GM12878 (cell line): ENCODE results near the gene CSH1. TPM values are rescaled to one million over a fixed set of nuclear protein-coding genes. Genes with fewer than 3 reads are reported as not detected.

Experiments
- ATAC-seq: fragments of 200-7000 bp; cut with Tn5 transposase; 3 replicates; pipeline ENCODE4 v1.9.1; 2020; ENCODE audit warnings: mild to moderate bottlenecking, moderate library complexity
- BruUV-seq: library from RNA; stranded (reverse); fragments of 400-500 nt; replicated peaks from 2 replicates; lab custom pipeline; 2021; lab: Mats Ljungman, UMichigan
- CTCF ChIA-PET: fragments of 300-600 bp; sonication (Branson Sonifier 250); formaldehyde crosslinking; extraction: SDS; loops from one replicate; lab custom pipeline; 2021; ENCODE audit warnings: inconsistent platforms; lab: Yijun Ruan, JAX
- POLR2A ChIA-PET: fragments of 350-600 bp; formaldehyde crosslinking; extraction: SDS; loops from one replicate; lab custom pipeline; 2021; ENCODE audit warnings: inconsistent platforms; lab: Charles Lee
- RAD21 ChIA-PET: fragments of 300-600 bp; sonication (Branson Sonifier 250); formaldehyde crosslinking; loops from one replicate; lab custom pipeline; 2023; ENCODE audit warnings: antibody characterized with exemption; ENCODE audit not compliant: unreplicated experiment; lab: Charles Lee
- SMC1A ChIA-PET: fragments of 300-600 bp; sonication (Branson Sonifier 250); formaldehyde crosslinking; loops from one replicate; lab custom pipeline; 2023; ENCODE audit not compliant: unreplicated experiment, uncharacterized antibody; lab: Charles Lee
- DNase-seq: peaks from one replicate; pipeline ENCODE4 v3.0.0-alpha.2; 2011; ENCODE audit warnings: low read depth, low spot score
- FAIRE-seq: peaks from 3 replicates; lab custom pipeline; 2011; peaks lifted over from hg19 to GRCh38; lab: Jason Lieb, UNC
- H2AFZ ChIP-seq: 2 replicates; pipeline ENCODE4 v1.6.0; 2011; ENCODE audit warnings: low read depth, low read length, control low read depth; ENCODE audit not compliant: control insufficient read depth
- H3K27ac ChIP-seq: 2 replicates; pipeline ENCODE4 v1.5.1; 2011; ENCODE audit warnings: control low read depth; ENCODE audit not compliant: control insufficient read depth, insufficient read depth
- H3K27me3 ChIP-seq, 2 experiments: replicated peaks in 1 of 2; 2 replicates each; pipeline versions ENCODE4 v1.6.0 to v1.6.1; 2011; ENCODE audit warnings: low read length in 1 of 2; ENCODE audit not compliant: control insufficient read depth in 2 of 2, insufficient read depth in 2 of 2
- H3K36me3 ChIP-seq, 2 experiments: 2 replicates each; pipeline ENCODE4 v1.5.1; 2011; ENCODE audit warnings: low read length in 1 of 2; ENCODE audit not compliant: control insufficient read depth in 2 of 2, insufficient read depth in 2 of 2
- H3K4me1 ChIP-seq: 2 replicates; pipeline ENCODE4 v1.6.1; 2011; ENCODE audit warnings: mild to moderate bottlenecking, low read length, moderate library complexity, mixed read lengths; ENCODE audit not compliant: control insufficient read depth, insufficient read depth
- H3K4me2 ChIP-seq: 2 replicates; pipeline ENCODE4 v1.6.0; 2011; ENCODE audit warnings: control low read depth; ENCODE audit not compliant: control insufficient read depth, insufficient read depth
- H3K4me3 ChIP-seq: fragments of 200-600 bp; sonication (generic); 2 replicates; pipeline ENCODE4 v1.5.1; 2016
- H3K79me2 ChIP-seq: 2 replicates; pipeline ENCODE4 v1.6.0; 2011; ENCODE audit warnings: low read length; ENCODE audit not compliant: control insufficient read depth, insufficient read depth
- H3K9ac ChIP-seq: 2 replicates; pipeline ENCODE4 v1.8.0; 2011; ENCODE audit warnings: low read length, control low read depth, mixed read lengths; ENCODE audit not compliant: control insufficient read depth, insufficient read depth
- H3K9me3 ChIP-seq: replicated peaks from 3 replicates; pipeline ENCODE4 v1.5.1; 2011; ENCODE audit warnings: mild to moderate bottlenecking, low read length; ENCODE audit not compliant: control insufficient read depth, insufficient read depth
- H4K20me1 ChIP-seq: 2 replicates; pipeline ENCODE4 v1.6.0; 2011; ENCODE audit not compliant: control insufficient read depth, insufficient read depth
- ATF2 ChIP-seq: IDR thresholded peaks from 2 replicates; pipeline ENCODE4 v1.6.1; 2012; ENCODE audit warnings: low read length, inconsistent platforms
- CBX5 ChIP-seq: sonication (generic); IDR thresholded peaks from 2 replicates; pipeline ENCODE4 v1.6.1; 2016; ENCODE audit warnings: low read depth, moderate library complexity, mild to moderate bottlenecking, inconsistent platforms
- MTA3 ChIP-seq: IDR thresholded peaks from 2 replicates; pipeline ENCODE4 v1.6.1; 2012; ENCODE audit warnings: low read length, inconsistent platforms, borderline replicate concordance
- NBN ChIP-seq: fragments of 450-650 bp; IDR thresholded peaks from 2 replicates; pipeline ENCODE4 v1.6.1; 2016
- NFXL1 ChIP-seq: fragments of 450-650 bp; IDR thresholded peaks from 2 replicates; pipeline ENCODE4 v1.6.1; 2017; ENCODE audit warnings: antibody characterized with exemption, mild to moderate bottlenecking, borderline replicate concordance
- POLR2A ChIP-seq: IDR thresholded peaks from 2 replicates; pipeline ENCODE4 v1.6.1; 2011; ENCODE audit warnings: low read depth, mild to moderate bottlenecking, low read length
- RAD21 ChIP-seq: IDR thresholded peaks from 2 replicates; pipeline ENCODE4 v1.6.1; 2011; ENCODE audit warnings: mild to moderate bottlenecking, low read depth, low read length, moderate library complexity; ENCODE audit not compliant: insufficient read depth
- RCOR1 ChIP-seq: conservative IDR thresholded peaks from 2 replicates; pipeline ENCODE4 v1.6.1; 2012; ENCODE audit warnings: low read depth, low read length, improper control_type of control experiment
- REST ChIP-seq: IDR thresholded peaks from 2 replicates; pipeline ENCODE4 v1.6.1; 2012; ENCODE audit warnings: mild to moderate bottlenecking, low read depth, low read length
- SMAD5 ChIP-seq: IDR thresholded peaks from 2 replicates; pipeline ENCODE4 v1.6.1; 2016; ENCODE audit warnings: antibody characterized with exemption, low read depth
- SP1 ChIP-seq: IDR thresholded peaks from one replicate; pipeline ENCODE4 v1.6.1; 2011; ENCODE audit warnings: low read depth, low read length
- SUPT20H ChIP-seq: IDR thresholded peaks from 2 replicates; pipeline ENCODE4 v1.6.1; 2011; ENCODE audit warnings: low read depth, mild to moderate bottlenecking, low read length, moderate library complexity, borderline replicate concordance; ENCODE audit not compliant: control insufficient read depth
- YY1 ChIP-seq: IDR thresholded peaks from 2 replicates; pipeline ENCODE4 v1.6.1; 2011; ENCODE audit warnings: low read depth, mild to moderate bottlenecking, low read length
- ZBED1 ChIP-seq: IDR thresholded peaks from 2 replicates; pipeline ENCODE4 v1.6.1; 2016; ENCODE audit warnings: borderline replicate concordance
- ZNF24 ChIP-seq: fragments of 450-650 bp; IDR thresholded peaks from 2 replicates; pipeline ENCODE4 v1.6.1; 2017; ENCODE audit warnings: antibody characterized with exemption, mild to moderate bottlenecking
- ZNF384 ChIP-seq: IDR thresholded peaks from 2 replicates; pipeline ENCODE4 v1.6.1; 2012; ENCODE audit warnings: low read depth, mild to moderate bottlenecking, low read length, improper control_type of control experiment, borderline replicate concordance
- ZZZ3 ChIP-seq: IDR thresholded peaks from 2 replicates; pipeline ENCODE4 v1.6.1; 2011; ENCODE audit warnings: low read depth; ENCODE audit not compliant: control insufficient read depth, insufficient read length
- WGBS: methylation state at CpG from one replicate; pipeline ENCODE4 v1.1.6; 2016; ENCODE audit warnings: low lambda C conversion rate; ENCODE audit not compliant: insufficient replicate concordance, insufficient coverage; ENCODE audit errors: missing lambda C conversion rate; 5-methylcytosine and 5-hydroxymethylcytosine counted together
- in situ Hi-C: fragments of 300-500 bp; cut with MboI; formaldehyde crosslinking; loops from 9 replicates; pipeline ENCODE4 v1.14.3; 2018; ENCODE audit warnings: mixed read lengths
- intact Hi-C: fragments of 100-400 bp; cut with micrococcal nuclease; formaldehyde crosslinking; loops from one replicate; pipeline ENCODE4 v1.14.2; 2022; ENCODE audit not compliant: unreplicated experiment
- polyA plus RNA-seq, 11 experiments: library from polyadenylated mRNA; depleted of rRNA in 4 of 11; unstranded in 6 of 11; stranded (reverse) in 5 of 11; fragments of >200 nt; fragmentation: Nextera tagmentation in 4 of 11; fragmentation: Illumina TruSeq in 1 of 11; extraction: Ambion mirVana in 4 of 11; extraction: Trizol in 1 of 11; gene quantifications; 1 replicate in 1 of 11; 2 replicates in 10 of 11; pipeline versions ENCODE4 v1.2.1 to v1.2.3, GENCODE V29; 2011 to 2016; ENCODE audit warnings: inconsistent platforms in 2 of 11, missing spikeins in 2 of 11, low read depth in 1 of 11
- total RNA-seq, 4 experiments: library from RNA; depleted of rRNA in 3 of 4; stranded (reverse); fragments of >200 nt in 3 of 4; fragmentation: Illumina TruSeq in 1 of 4; extraction: Trizol in 1 of 4; gene quantifications; 2 replicates each; pipeline versions ENCODE4 v1.2.1 to v1.2.3, GENCODE V29; 2013 to 2021

CSH1 gene
- total and polyA plus RNA-seq, 10 of the 15 experiments (the other 5 are each of a cell fraction or from before 2014, with no cell fraction given): not detected

DNA sequence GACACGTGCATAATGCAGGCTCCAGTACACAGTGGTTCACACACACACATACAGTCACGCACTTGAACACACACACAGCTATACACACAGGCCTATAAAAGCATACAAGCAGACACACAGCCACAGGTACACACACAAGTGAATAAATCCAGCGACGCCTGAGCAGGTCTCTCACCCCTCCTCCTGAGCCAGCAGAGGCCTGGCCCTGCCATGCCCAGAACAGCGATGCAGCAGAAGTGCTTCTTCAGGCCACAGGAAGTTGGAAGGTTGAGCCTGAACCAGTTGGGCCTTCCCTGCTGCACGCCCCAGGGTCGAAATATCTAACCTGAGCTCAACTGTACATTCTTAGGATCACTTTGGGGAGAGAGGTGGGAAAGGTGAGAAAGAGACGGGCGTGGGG lies 43.0 kb upstream of the CSH1 start:
- CTCF ChIA-PET: interaction anchor here (0.8 to 1.4 kb wide), 4 partner anchors 8 to 20 kb away, joined by 3 to 5 read pairs (median 3); partner anchors contain the start of gene GH1
- 77% methylated on average over 9 of the region's 9 CpGs for WGBS
- SMC1A ChIA-PET: interaction anchor here (1.1 to 1.3 kb wide), 3 partner anchors 10 to 19 kb away, joined by 3 to 4 read pairs (median 4); no protein-coding TSS in a partner anchor

More for the DNA sequence above, 43.0 kb upstream of the CSH1 start:
- intact Hi-C loops: no loop called here
- Histone ChIP-seq H3K36me3 (no peaks in the 10 kb centered on the region), H3K27ac (no peak overlapping the region), H3K4me2 (no peak overlapping the region), H3K9me3 (no peaks in the 10 kb centered on the region), H4K20me1 (no peaks in the 10 kb centered on the region), H3K9ac (no peak overlapping the region), H3K79me2 (no peaks in the 10 kb centered on the region), H3K4me1 (no peaks in the 10 kb centered on the region), H3K27me3 (no peaks in the 10 kb centered on the region), H3K4me3 (no peak overlapping the region), H2AFZ (no peak overlapping the region)
- in situ Hi-C loops: no loop called here
- no TSS peak for BruUV-seq
- DNase-seq: no peak
- FAIRE-seq: no peak
- TF ChIP-seq RAD21 (no peak), ZNF384 (no peak), SMAD5 (no peak), ATF2 (no peak), ZNF24 (no peak), NFXL1 (no peak), RCOR1 (no peak), POLR2A (no peak), ZBED1 (no peak), REST (no peak), MTA3 (no peak), NBN (no peak), CBX5 (no peak), YY1 (no peak), SUPT20H (no peak), SP1 (no peak), ZZZ3 (no peak)
- RAD21 ChIA-PET: no interaction called here
- POLR2A ChIA-PET: interaction anchor here (0.6 kb wide), 1 partner anchor 284 kb away, joined by 5 read pairs; no protein-coding TSS in a partner anchor
- no peak for ATAC-seq
